ENCODE data around the gene CES3.
A peak's percentile ranks its signal among the peaks of the same experiment; 100 is the strongest.

The CES3 gene

GRCh38 chr16:67000384-67001351 lies 39.6 kb downstream of the CES3 start:
- TF ChIP-seq, protein P1, sequence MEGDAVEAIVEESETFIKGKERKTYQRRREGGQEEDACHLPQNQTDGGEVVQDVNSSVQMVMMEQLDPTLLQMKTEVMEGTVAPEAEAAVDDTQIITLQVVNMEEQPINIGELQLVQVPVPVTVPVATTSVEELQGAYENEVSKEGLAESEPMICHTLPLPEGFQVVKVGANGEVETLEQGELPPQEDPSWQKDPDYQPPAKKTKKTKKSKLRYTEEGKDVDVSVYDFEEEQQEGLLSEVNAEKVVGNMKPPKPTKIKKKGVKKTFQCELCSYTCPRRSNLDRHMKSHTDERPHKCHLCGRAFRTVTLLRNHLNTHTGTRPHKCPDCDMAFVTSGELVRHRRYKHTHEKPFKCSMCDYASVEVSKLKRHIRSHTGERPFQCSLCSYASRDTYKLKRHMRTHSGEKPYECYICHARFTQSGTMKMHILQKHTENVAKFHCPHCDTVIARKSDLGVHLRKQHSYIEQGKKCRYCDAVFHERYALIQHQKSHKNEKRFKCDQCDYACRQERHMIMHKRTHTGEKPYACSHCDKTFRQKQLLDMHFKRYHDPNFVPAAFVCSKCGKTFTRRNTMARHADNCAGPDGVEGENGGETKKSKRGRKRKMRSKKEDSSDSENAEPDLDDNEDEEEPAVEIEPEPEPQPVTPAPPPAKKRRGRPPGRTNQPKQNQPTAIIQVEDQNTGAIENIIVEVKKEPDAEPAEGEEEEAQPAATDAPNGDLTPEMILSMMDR (IDR thresholded peaks at IDR 0.05; ENCODE audit: borderline replicate concordance, control extremely low read depth, extremely low read depth, insufficient read depth, missing control alignments) = no peak
- peak; percentile 78 for DNase-seq (ENCODE audit: low spot score)
- in situ Hi-C loops (cut with MboI; ENCODE audit: low sequenced_read_pairs, unreplicated experiment) = no loop called here

- TF ChIP-seq, protein P1 (IDR thresholded peaks at IDR 0.05; ENCODE audit: borderline replicate concordance, control extremely low read depth, extremely low read depth, insufficient read depth, missing control alignments) = no peak
- no peak for DNase-seq (ENCODE audit: low spot score)
- in situ Hi-C loops (cut with MboI; ENCODE audit: low sequenced_read_pairs, unreplicated experiment) = no loop called here
Measured at GRCh38 chr16:67001726-67002125, 40.7 kb downstream of the CES3 start.

DNA sequence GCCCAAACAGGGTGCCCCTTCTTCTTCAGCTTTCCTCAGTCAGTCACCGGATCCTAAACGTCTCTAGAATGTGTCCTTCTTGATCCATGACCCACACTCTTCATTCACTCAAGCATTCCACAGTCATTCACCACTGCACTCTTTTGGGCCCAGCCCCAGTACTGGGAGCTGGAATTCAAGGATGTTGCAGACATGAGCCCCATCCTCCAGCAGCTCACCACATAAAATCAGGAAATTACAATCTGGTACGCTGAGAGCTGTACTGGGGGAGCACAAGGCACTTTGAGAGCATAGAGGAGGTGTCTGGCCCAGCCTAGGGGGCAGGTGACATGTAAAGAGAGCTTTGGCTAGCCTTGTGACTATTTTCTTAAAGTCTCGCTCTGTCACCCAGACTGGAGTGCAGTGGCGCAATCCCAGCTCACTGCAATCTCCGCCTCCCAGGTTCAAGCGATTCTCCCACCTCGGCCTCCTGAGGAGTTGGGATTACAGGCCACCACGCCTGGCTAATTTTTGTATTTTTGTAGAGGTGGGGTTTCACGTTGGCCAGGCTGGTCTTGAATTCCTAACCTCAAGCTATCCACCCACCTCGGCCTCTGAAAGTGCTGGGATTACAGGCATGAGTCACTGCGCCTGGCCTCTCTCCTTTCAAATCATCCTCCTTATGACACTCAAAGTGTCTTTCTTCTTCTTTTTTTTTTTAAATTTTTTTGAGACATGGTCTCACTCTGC lies 46.0 kb downstream of the CES3 start:
- TF ChIP-seq, protein P1 (IDR thresholded peaks at IDR 0.05; ENCODE audit: borderline replicate concordance, control extremely low read depth, extremely low read depth, insufficient read depth, missing control alignments) = no peak
- in situ Hi-C loops (cut with MboI; ENCODE audit: low sequenced_read_pairs, unreplicated experiment) = no loop called here
- no peak for DNase-seq (ENCODE audit: low spot score)

GRCh38 chr16:67009158-67009557 lies 48.1 kb downstream of the CES3 start:
- DNase-seq (ENCODE audit: low spot score) = no peak
- in situ Hi-C loops (cut with MboI; ENCODE audit: low sequenced_read_pairs, unreplicated experiment) = no loop called here
- TF ChIP-seq, protein P1 (IDR thresholded peaks at IDR 0.05; ENCODE audit: borderline replicate concordance, control extremely low read depth, extremely low read depth, insufficient read depth, missing control alignments) = no peak

- TF ChIP-seq, protein P1 (IDR thresholded peaks at IDR 0.05; ENCODE audit: borderline replicate concordance, control extremely low read depth, extremely low read depth, insufficient read depth, missing control alignments) = no peak
- no peak for DNase-seq (ENCODE audit: low spot score)
- in situ Hi-C loops (cut with MboI; ENCODE audit: low sequenced_read_pairs, unreplicated experiment) = no loop called here
Measured at GRCh38 chr16:67011274-67011673, 50.2 kb downstream of the CES3 start.

DNA sequence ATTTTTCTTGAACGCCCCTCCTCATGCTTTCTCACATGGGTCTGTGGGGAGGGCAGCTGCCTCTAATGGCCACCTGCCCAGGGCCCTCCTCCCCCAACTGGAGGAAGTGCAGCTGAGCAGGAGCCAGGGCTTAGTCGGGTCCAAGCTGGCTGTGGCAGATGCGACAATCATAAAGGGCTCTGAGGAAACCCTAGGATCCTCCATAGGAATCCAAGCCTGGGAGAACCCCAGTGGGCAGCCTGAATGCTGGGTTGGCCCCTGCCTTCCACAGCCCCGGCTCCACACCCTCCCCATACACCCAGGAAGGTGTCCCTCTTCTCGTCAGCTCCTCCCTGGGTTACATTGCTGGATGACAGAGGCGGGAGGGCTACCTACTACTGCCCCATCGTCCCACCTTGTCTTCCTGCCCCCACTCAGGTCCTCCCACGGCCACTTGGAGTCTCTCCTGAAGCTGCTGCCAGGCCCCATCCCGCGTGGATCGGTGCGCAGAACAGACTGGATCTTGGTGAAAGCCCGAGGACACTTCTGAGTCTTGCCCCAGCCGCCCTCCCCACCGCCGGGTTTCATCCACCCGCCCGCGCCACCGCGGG lies 52.3 kb downstream of the CES3 start:
- in situ Hi-C loops (cut with MboI; ENCODE audit: low sequenced_read_pairs, unreplicated experiment) = no loop called here
- TF ChIP-seq, protein P1 (IDR thresholded peaks at IDR 0.05; ENCODE audit: borderline replicate concordance, control extremely low read depth, extremely low read depth, insufficient read depth, missing control alignments) = no peak
- peak; percentile 28 for DNase-seq (ENCODE audit: low spot score)
